Measurements from ENCODE around the gene RIT1. TPM values are rescaled to one million over a fixed set of nuclear protein-coding genes. Genes with fewer than 3 reads are reported as not detected.

The RIT1 gene
- total RNA-seq, 2 donors from 2014 or later = 26.0 to 39.2 TPM

DNA sequence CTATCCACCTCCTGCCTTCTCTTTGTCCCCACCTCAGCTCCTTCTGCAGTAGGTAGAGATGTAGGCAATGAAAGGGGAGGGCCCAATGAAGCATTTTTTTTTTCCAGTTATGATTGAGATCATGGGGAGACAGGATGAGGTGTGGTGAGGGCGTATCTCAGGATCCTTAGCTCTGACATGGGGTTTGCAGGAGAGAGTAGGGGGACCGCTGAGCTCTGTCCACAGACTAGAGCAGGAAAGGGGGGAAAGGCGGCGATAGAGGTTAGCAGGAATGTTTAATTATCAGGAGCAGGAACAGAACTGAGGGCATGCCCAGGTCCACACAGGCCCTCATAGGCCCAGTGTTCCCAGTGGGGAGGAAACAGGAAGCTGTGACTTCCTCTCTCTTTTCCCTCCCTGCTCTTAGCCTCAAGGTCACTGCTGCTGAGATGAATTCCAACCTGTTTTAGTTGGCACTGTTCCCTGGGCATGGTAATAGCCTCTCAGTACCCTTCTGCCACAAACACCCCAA is 29.4 kb upstream of the RIT1 start:
- no peak overlapping the region for H3K4me3 Mint-ChIP-seq
- no peaks in the 10 kb centered on the region for H3K9me3 ChIP-seq (ENCODE audit: control insufficient read depth, low read length)
- TF ChIP-seq, protein P1, sequence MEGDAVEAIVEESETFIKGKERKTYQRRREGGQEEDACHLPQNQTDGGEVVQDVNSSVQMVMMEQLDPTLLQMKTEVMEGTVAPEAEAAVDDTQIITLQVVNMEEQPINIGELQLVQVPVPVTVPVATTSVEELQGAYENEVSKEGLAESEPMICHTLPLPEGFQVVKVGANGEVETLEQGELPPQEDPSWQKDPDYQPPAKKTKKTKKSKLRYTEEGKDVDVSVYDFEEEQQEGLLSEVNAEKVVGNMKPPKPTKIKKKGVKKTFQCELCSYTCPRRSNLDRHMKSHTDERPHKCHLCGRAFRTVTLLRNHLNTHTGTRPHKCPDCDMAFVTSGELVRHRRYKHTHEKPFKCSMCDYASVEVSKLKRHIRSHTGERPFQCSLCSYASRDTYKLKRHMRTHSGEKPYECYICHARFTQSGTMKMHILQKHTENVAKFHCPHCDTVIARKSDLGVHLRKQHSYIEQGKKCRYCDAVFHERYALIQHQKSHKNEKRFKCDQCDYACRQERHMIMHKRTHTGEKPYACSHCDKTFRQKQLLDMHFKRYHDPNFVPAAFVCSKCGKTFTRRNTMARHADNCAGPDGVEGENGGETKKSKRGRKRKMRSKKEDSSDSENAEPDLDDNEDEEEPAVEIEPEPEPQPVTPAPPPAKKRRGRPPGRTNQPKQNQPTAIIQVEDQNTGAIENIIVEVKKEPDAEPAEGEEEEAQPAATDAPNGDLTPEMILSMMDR (conservative IDR thresholded peaks at IDR 0.05) = no peak
- H3K9ac ChIP-seq (ENCODE audit: extremely low read depth, low read length, poor library complexity, severe bottlenecking) = no peak overlapping the region
- no peaks in the 10 kb centered on the region for H3K4me1 ChIP-seq (ENCODE audit: control insufficient read depth, insufficient read depth, low read length)
- H3K27me3 Mint-ChIP-seq (ENCODE audit: insufficient read depth) = no peaks in the 10 kb centered on the region
- H3K36me3 ChIP-seq (ENCODE audit: control insufficient read depth, insufficient read depth, low read length) = no peaks in the 10 kb centered on the region
- no peaks in the 10 kb centered on the region for H3K27me3 ChIP-seq (ENCODE audit: control insufficient read depth, insufficient read depth, low read length, poor library complexity, severe bottlenecking)
- H3K27ac ChIP-seq (ENCODE audit: low read depth, low read length) = no peak overlapping the region
- peaks cover 11% of the 10 kb centered on the region for H3K4me1 Mint-ChIP-seq
- H3K9me3 Mint-ChIP-seq = no peaks in the 10 kb centered on the region
- no peak overlapping the region for H3K4me3 ChIP-seq (ENCODE audit: low read length)
- DNase-seq = no peak
- 88 to 95% methylated on average over 4 of the region's 4 CpGs for WGBS, 2 experiments (ENCODE audit: insufficient coverage in 1 of 2, insufficient read length in 1 of 2)
- H3K27ac Mint-ChIP-seq = no peak overlapping the region
- H3K36me3 Mint-ChIP-seq (ENCODE audit: low read depth) = no peaks in the 10 kb centered on the region

DNA sequence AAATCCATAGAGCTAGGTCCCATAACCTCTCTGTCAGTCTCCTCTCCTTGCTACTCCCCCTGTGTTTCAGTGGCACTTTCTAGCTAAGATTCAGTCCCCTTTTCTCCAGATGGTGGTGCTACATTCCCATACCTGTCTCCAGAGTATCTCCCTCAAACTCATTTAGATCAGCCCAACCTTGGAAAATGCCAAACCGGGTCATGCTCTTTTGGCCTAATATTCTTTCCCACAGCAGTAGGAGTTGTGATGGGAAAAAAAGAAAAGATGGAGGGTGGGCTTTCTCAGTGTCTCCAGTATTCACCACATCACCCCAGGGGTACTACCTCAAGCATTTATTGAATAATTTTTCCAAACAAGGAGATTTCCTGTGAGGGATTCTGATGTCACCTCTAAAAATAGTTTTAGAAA is 27.1 kb upstream of the RIT1 start:
- Histone ChIP-seq H3K4me3 (ENCODE audit: low read length) (no peak overlapping the region), H3K36me3 (ENCODE audit: control insufficient read depth, insufficient read depth, low read length) (peaks cover 5% of the 10 kb centered on the region), H3K4me1 (ENCODE audit: control insufficient read depth, insufficient read depth, low read length) (no peaks in the 10 kb centered on the region), H3K27ac (ENCODE audit: low read depth, low read length) (no peak overlapping the region), H3K9ac (ENCODE audit: extremely low read depth, low read length, poor library complexity, severe bottlenecking) (no peak overlapping the region), H3K9me3 (ENCODE audit: control insufficient read depth, low read length) (no peaks in the 10 kb centered on the region), H3K27me3 (ENCODE audit: control insufficient read depth, insufficient read depth, low read length, poor library complexity, severe bottlenecking) (no peaks in the 10 kb centered on the region)
- H3K27ac Mint-ChIP-seq = peak overlapping the region; percentile 19
- WGBS, 2 experiments (ENCODE audit: insufficient coverage in 1 of 2, insufficient read length in 1 of 2) = 0% methylated on average over 1 of the region's 1 CpG; no CpG with 5 or more reads in 1 of the 2 experiments
- H3K4me1 Mint-ChIP-seq = peaks cover 3% of the 10 kb centered on the region
- H3K4me3 Mint-ChIP-seq = no peak overlapping the region
- no peaks in the 10 kb centered on the region for H3K9me3 Mint-ChIP-seq
- peak; percentile 73 for DNase-seq
- no peaks in the 10 kb centered on the region for H3K36me3 Mint-ChIP-seq (ENCODE audit: low read depth)
- TF ChIP-seq, protein P1 (conservative IDR thresholded peaks at IDR 0.05) = peak; percentile 81
- H3K27me3 Mint-ChIP-seq (ENCODE audit: insufficient read depth) = no peaks in the 10 kb centered on the region

DNA sequence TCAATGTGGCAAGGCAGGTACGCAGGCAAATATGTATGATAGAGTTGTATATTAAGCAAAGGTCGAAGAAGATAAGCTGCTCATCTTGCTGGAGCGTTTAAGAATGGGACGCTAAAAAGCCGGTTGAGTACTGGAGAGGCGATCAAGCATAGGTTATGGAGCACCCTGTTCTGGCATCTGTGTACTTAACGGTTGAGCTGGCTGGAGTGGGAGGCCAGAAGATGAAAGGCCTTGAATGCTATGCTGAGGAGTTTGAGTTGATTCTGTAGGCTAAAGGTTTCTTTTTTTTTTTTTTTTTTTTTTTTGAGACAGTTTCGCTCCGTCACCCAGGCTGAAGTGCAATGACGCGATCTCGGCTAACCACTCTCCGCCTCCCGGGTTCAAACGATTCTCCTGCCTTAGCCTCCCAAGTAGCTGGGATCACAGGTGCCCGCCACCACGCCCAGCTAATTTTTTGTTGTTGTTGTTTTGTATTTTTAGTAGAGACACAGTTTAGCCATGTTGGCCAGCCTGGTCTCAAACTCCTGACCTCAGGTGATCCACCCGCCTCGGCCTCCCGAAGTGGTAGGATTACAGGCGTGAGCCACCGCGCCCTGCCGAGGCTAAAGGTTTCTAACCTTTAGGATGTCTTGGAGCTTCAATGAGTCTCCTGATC is 23.9 kb upstream of the RIT1 start:
- peak overlapping the region; percentile 100 for H3K4me3 ChIP-seq (ENCODE audit: low read length)
- peak overlapping the region; percentile 97 for H3K9ac ChIP-seq (ENCODE audit: extremely low read depth, low read length, poor library complexity, severe bottlenecking)
- Mint-ChIP-seq H3K9me3 (no peaks in the 10 kb centered on the region), H3K27ac (no peak overlapping the region), H3K4me3 (no peak overlapping the region), H3K36me3 (ENCODE audit: low read depth) (peaks cover 27% of the 10 kb centered on the region), H3K4me1 (peaks cover 21% of the 10 kb centered on the region), H3K27me3 (ENCODE audit: insufficient read depth) (no peaks in the 10 kb centered on the region)
- WGBS, 2 experiments (ENCODE audit: insufficient coverage in 1 of 2, insufficient read length in 1 of 2) = 93 to 96% methylated on average over 18 to 24 of the region's 24 CpGs
- peaks cover 36% of the 10 kb centered on the region for H3K36me3 ChIP-seq (ENCODE audit: control insufficient read depth, insufficient read depth, low read length)
- peaks cover 2% of the 10 kb centered on the region for H3K4me1 ChIP-seq (ENCODE audit: control insufficient read depth, insufficient read depth, low read length)
- TF ChIP-seq, protein P1 (conservative IDR thresholded peaks at IDR 0.05) = no peak
- DNase-seq = peak; percentile 52
- peak overlapping the region; percentile 67 for H3K27ac ChIP-seq (ENCODE audit: low read depth, low read length)
- H3K27me3 ChIP-seq (ENCODE audit: control insufficient read depth, insufficient read depth, low read length, poor library complexity, severe bottlenecking) = no peaks in the 10 kb centered on the region
- no peaks in the 10 kb centered on the region for H3K9me3 ChIP-seq (ENCODE audit: control insufficient read depth, low read length)
